Measurements from ENCODE around the gene RPS15. TPM values are rescaled to one million over a fixed set of nuclear protein-coding genes. Genes with fewer than 3 reads are reported as not detected.

RPS15 gene
- total RNA-seq, 8 experiments from 2014 or later: 1,397 to 2,339 (median 1,906) TPM

DNA sequence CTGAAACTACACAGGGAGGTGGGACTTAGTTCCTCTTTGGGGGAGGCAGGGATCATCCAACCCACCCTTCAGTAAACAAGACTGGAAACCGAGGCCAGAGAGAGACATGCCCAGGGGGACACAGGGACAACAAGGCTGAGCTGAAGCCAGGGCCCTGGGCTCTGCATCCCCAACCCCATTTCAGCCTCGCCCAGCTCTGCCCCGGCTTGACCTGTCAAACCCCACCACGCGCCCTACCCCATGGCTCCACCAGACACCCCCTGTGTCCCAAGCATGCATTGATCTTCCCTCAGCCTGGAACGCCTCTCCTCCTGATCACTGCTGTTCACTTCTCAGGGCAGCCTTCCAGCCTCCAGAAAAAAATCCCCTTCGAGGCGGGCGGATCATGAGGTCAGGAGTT, 9.7 kb downstream of the RPS15 start:
- Histone ChIP-seq H3K4me3 (no peak overlapping the region), H3K27ac (no peak overlapping the region)
- no peak for ATAC-seq (replicated peaks in 6 of 8)

DNA sequence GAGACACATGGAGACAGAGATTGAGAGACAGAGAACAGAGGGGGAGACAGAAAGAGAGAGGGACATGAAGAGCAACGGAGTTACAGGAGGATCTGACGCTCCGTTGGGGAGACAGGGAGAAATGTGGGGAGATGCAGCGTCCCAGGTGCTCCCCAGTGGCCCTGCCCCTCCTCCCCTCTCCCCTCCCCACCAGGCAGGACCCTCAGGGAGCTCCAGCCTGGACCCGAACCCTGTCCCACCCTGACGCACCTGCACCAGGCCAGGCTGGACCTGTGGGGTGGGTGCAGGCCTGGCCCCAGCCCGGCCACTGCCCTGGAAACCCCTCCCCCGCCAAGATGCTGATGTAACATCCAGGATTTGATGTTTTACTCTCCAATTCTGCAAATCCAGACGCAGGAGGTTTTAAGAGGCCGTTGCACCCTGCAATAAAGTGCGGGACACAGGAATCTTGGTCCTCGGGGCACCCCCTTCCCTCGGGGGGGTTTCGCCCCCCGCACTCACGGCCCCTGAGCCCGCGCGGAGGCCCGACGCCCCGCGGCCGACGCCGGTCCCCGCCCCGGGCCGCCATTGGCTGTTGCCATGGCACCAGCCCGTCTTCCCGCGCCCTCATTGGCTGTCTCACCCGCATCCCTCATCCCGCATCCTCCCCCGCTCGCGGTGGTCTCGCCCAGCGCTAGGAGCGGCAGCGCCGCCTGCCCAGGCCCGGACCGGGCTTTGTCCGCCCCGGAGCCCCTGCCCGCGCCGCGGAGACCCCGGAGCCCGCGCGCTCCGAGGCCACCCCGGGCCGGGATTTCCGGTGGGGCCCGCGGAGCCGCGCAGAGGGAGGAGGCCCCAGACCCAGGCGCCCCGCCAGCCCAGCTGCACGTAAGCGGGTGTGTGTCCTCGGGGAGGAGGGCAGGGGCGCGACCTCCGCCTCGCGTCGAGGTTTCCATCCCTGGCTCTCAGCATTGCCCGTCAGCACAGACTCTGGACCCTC, 11.6 kb downstream of the RPS15 start, which contains the start of gene APC2:
TSS of gene APC2 (plus strand) at position 655 of the 976 bp plus-strand sequence. CDS start 2,881 bp downstream, outside the sequence.
- in situ Hi-C loops (cut with MboI; ENCODE audit: low pct_unique_long_range_greater_than_20kb in 2 of 9, low sequenced_read_pairs in 9 of 9, unreplicated experiment in 9 of 9): no loop called here
- Histone ChIP-seq H3K4me1 (replicated peaks in 1 of 2) (peaks cover 36 to 46% of the 10 kb centered on the region in 2 donors), H3K4me3 (peak within 1 kb of the TSS; percentile 48 to 80 (median 65)), H3K27ac (peak within 1 kb of the TSS; percentile 92 to 98)
- ATAC-seq (replicated peaks in 6 of 8): peak; percentile 12 to 62 (median 52)
- WGBS, 10 experiments: 0 to 20% (median 3%) methylated on average over 1 to 8 of the region's 74 CpGs; no CpG with 5 or more reads in 4 of the 10 experiments

More for the DNA sequence above, 9.7 kb downstream of the RPS15 start:
- 60 to 100% (median 87%) methylated on average over 1 to 4 of the region's 9 CpGs; no CpG with 5 or more reads in 5 of the 10 experiments for WGBS, 10 experiments
- in situ Hi-C loops (cut with MboI; ENCODE audit: low pct_unique_long_range_greater_than_20kb in 2 of 9, low sequenced_read_pairs in 9 of 9, unreplicated experiment in 9 of 9): no loop called here
- peaks cover 25 to 35% of the 10 kb centered on the region in 2 donors for H3K4me1 ChIP-seq (replicated peaks in 1 of 2)

DNA sequence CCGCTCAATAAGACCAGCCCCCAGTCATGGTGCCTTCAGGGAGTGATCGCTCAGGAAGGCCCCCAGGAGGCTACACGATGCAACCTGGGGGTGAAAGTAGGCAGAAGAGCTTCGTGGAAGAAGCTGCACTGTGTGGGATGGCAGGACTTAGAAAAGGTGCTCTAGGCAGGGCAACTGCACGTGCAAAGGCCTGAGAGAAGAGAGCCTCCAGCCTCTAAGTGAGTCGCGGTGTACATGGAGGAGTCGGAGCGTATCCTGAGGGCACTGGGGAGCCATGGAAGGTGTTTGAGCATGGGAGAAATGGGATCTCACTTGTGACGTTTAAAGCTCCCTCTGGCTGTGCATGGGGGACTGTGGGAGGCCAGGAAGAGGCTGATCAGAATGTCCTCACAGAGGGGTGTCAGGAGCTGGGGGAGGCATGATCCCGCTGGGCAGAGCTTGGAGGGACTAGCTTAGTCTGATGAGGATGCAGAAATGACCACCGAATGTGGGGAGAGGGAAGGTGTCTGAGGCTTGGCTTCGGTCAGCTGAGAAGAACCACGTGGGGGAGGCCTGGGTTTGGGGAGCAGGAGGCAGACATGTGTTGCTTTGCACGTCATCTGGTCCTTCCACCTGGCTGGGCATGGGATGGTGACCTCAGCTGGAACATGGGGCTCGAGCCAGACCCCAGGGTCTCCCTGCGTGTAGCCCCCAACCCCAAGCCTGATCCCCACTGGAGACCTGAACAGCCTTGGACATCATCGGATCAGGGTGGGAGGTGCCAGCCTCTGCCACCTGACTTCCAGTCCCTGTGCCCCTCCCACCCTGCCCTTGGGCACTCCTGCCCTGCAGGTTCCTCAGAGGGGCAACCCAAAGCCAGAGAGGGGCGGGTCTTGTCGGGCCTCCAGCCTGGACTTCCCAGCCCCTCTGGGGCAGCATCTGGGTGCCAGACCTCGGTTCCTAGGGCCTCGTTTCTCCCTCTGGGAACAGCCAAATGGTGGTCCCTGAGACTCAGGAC, 12.8 kb downstream of the RPS15 start:
- in situ Hi-C loops (cut with MboI; ENCODE audit: low pct_unique_long_range_greater_than_20kb in 2 of 9, low sequenced_read_pairs in 9 of 9, unreplicated experiment in 9 of 9): no loop called here
- Histone ChIP-seq H3K4me3 (peak overlapping the region; percentile 48 to 80 (median 65)), H3K4me1 (replicated peaks in 1 of 2) (peaks cover 36 to 46% of the 10 kb centered on the region in 2 donors), H3K27ac (peak overlapping the region; percentile 92 to 98)
- no peak for ATAC-seq (replicated peaks in 6 of 8)
- 0 to 77% (median 60%) methylated on average over 1 to 11 of the region's 22 CpGs; no CpG with 5 or more reads in 4 of the 10 experiments for WGBS, 10 experiments

DNA sequence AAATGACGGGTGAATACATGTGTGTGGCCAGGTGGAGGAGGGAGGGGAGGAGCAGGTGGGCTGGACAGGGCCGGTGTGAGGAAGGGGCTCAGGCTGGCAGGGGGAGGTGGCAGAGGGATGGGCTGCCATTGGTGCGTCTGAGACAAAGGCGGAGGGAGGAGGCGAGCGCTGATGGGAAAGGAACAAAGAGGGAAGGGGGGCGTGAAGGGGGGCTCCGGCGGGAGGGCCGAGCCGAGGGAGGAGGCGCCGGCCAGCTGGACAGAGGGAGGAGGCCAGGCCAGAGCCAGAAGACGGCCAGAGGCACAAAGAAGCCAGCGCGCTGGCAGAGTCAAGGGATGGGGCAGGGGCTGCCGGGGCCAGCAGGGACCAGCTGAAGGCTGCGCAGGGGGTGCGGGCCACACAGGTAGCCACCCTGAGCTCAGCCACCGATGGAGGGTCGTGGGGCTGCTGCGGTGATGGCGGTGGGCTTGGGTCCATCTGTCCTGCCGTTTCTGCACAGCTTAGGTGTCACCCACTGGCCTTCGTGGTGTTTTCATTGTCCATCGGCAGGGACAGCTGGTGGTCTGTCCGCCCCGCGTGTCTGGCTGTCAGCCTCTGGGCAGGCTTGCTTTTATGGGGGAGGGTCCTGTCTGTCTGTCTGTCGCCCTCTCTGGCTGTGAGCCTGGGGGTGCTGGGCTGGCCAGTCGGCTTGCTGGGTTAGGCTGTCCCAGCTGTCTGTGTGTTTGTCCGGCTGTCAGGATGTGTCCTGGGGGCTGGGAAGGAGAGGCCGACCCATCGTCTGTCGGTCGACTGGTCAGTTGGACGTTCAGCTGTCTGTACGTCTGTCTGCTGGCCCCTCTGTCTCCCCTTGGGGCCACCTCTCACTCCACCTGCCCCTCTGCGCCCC, 14.0 kb downstream of the RPS15 start:
- peak in 5 of 8 experiments; percentile 31 to 58 (median 40) for ATAC-seq (replicated peaks in 6 of 8)
- WGBS, 10 experiments: 29 to 40% methylated on average over 1 to 2 of the region's 39 CpGs; no CpG with 5 or more reads in 8 of the 10 experiments
- peaks cover 34 to 41% of the 10 kb centered on the region in 2 donors for H3K4me1 ChIP-seq (replicated peaks in 1 of 2)
- peak overlapping the region; percentile 48 to 80 (median 65) for H3K4me3 ChIP-seq
- H3K27ac ChIP-seq: peak overlapping the region; percentile 92 to 98
- in situ Hi-C loops (cut with MboI; ENCODE audit: low pct_unique_long_range_greater_than_20kb in 2 of 9, low sequenced_read_pairs in 9 of 9, unreplicated experiment in 9 of 9): no loop called here

DNA sequence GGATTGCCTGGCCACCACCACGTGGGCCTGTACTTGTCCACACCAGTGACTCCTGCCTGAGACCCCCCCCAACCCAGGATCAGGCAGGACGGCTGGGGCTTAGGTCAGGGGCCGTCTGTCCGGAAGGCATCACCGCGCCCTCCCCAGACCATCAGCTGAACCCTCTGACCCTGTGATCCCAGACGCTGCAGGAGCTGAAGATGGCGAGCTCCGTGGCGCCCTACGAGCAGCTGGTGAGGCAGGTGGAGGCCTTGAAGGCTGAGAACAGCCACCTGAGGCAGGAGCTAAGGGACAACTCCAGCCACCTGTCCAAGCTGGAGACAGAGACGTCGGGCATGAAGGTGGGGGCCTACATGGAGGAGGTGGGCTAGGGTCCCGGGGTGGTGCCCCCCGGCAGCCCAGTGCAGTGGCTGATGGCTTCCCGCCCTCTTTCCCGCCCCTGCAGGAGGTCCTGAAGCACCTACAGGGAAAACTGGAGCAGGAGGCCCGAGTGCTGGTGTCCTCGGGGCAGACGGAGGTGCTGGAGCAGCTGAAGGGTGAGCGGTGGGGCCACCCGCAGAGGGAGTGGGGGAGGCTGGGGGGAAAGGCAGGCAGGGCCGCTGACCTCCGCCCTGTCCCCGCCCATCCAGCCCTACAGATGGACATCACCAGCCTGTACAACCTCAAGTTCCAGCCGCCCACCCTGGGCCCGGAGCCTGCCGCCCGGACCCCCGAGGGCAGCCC, 14.8 kb downstream of the RPS15 start:
- no peak for ATAC-seq (replicated peaks in 6 of 8)
- 0 to 60% (median 20%) methylated on average over 1 to 4 of the region's 30 CpGs; no CpG with 5 or more reads in 6 of the 10 experiments for WGBS, 10 experiments
- H3K4me1 ChIP-seq (replicated peaks in 1 of 2): peaks cover 29 to 41% of the 10 kb centered on the region in 2 donors
- H3K27ac ChIP-seq: peak overlapping the region; percentile 92 to 98
- in situ Hi-C loops (cut with MboI; ENCODE audit: low pct_unique_long_range_greater_than_20kb in 2 of 9, low sequenced_read_pairs in 9 of 9, unreplicated experiment in 9 of 9): no loop called here
- peak overlapping the region; percentile 48 to 80 (median 65) for H3K4me3 ChIP-seq

DNA sequence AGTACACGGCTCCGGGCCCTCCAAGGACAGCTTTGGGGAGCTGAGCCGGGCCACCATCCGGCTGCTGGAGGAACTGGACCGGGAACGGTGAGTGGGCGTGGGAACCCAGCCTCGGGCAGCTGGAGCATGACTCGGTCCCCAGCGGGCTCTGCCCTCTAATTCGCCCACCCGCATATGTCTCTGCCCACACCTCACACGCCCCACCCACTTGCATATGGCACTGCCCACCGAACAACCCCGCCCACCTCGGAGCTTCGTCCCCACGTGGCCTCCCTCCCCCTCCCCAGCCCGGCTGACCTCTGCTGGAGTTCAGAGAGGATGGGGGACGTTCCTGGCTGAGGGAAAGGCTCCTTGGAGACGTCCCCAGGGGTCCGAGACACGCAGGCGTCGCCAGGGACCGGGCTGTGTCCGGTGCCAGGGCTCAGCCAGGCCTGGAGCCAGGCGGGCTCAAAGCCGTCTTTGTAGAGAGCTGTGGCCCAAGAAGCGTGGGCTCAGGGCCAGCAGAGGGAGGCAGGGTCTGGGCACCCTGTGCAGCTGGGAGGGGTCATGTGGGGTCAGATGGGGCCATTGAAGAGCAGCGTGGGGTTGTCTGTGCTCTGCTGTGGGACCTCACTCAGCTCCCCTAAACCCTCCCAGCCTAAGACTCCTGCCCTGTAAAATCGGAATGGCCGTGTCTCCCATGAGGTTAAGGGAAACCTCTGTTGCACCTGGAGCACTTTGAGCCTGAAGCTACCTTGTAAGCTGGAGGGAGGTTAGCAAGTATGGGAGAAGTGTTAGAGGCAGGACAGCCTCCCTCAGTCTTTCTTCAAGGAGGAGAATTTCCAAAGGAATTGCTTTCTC, 15.5 kb downstream of the RPS15 start:
- peak overlapping the region in 3 of 5 donors; percentile 61 to 80 (median 65) for H3K4me3 ChIP-seq
- in situ Hi-C loops (cut with MboI; ENCODE audit: low pct_unique_long_range_greater_than_20kb in 2 of 9, low sequenced_read_pairs in 9 of 9, unreplicated experiment in 9 of 9): no loop called here
- H3K4me1 ChIP-seq (replicated peaks in 1 of 2): peaks cover 28 to 40% of the 10 kb centered on the region in 2 donors

DNA sequence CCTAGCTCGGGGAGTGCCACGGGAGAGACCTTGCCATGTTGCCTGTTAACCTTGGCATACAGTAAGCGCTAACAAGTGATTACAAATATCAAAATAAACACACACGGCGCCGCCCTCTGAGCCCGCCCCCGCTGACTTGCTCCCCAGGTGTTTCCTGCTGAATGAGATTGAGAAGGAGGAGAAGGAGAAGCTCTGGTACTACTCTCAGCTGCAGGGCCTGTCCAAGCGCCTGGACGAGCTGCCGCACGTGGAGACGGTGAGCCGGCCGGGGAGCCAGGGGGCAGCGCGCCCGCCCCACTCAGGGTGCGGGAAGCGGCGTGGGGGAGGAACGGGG, 16.8 kb downstream of the RPS15 start:
- no peak for ATAC-seq (replicated peaks in 6 of 8)
- H3K4me1 ChIP-seq (replicated peaks in 1 of 2): peaks cover 22 to 35% of the 10 kb centered on the region in 2 donors
- 73 to 100% (median 80%) methylated on average over 1 to 7 of the region's 22 CpGs; no CpG with 5 or more reads in 7 of the 10 experiments for WGBS, 10 experiments
- in situ Hi-C loops (cut with MboI; ENCODE audit: low pct_unique_long_range_greater_than_20kb in 2 of 9, low sequenced_read_pairs in 9 of 9, unreplicated experiment in 9 of 9): no loop called here
- H3K4me3 ChIP-seq: no peak overlapping the region
- no peak overlapping the region for H3K27ac ChIP-seq

More for the DNA sequence above, 15.5 kb downstream of the RPS15 start:
- WGBS, 10 experiments: 0 to 80% (median 31%) methylated on average over 1 to 3 of the region's 33 CpGs; no CpG with 5 or more reads in 6 of the 10 experiments
- peak; percentile 4 to 42 (median 26) for ATAC-seq (replicated peaks in 6 of 8)
- peak overlapping the region; percentile 92 to 98 for H3K27ac ChIP-seq

DNA sequence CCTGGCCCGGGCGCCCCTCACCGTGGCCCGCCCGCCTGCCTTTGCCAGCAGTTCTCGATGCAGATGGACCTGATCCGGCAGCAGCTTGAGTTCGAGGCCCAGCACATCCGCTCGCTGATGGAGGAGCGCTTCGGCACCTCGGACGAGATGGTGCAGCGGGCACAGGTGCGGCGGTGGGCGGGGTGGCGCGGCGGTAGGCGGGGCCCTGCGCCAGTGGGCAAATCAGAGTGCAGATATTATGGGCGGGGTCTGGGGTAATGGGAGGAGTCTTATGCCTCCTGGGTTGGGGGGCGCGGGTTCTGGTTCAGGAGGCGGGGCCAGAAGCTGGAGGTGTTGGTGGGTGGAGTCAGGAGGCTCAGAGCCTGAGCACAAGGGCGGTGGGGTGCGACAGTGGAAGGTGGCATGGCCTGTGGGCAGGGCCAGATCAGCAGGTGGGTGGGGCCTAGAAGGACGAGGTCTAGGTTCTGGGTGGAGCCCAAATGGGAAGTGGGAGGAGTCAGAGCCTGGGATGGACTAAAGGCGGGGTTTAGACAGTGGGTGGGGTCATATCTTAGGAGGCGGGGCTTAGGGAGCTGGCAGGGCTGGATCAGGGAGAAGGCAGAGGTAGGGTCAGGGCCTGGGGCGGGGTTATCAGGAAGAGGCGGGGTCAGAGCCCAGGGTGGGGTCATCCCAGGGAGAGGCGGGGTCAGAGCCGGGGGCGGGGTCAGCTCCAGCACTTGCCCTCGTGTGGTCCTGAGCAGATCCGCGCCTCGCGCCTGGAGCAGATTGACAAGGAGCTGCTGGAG, 17.3 kb downstream of the RPS15 start:
- WGBS, 10 experiments: 40 to 100% methylated on average over 1 of the region's 42 CpGs; no CpG with 5 or more reads in 8 of the 10 experiments
- ATAC-seq (replicated peaks in 6 of 8): peak; percentile 4 to 75 (median 44)
- in situ Hi-C loops (cut with MboI; ENCODE audit: low pct_unique_long_range_greater_than_20kb in 2 of 9, low sequenced_read_pairs in 9 of 9, unreplicated experiment in 9 of 9): no loop called here
- Histone ChIP-seq H3K4me3 (no peak overlapping the region), H3K4me1 (replicated peaks in 1 of 2) (peaks cover 22 to 33% of the 10 kb centered on the region in 2 donors), H3K27ac (no peak overlapping the region)

DNA sequence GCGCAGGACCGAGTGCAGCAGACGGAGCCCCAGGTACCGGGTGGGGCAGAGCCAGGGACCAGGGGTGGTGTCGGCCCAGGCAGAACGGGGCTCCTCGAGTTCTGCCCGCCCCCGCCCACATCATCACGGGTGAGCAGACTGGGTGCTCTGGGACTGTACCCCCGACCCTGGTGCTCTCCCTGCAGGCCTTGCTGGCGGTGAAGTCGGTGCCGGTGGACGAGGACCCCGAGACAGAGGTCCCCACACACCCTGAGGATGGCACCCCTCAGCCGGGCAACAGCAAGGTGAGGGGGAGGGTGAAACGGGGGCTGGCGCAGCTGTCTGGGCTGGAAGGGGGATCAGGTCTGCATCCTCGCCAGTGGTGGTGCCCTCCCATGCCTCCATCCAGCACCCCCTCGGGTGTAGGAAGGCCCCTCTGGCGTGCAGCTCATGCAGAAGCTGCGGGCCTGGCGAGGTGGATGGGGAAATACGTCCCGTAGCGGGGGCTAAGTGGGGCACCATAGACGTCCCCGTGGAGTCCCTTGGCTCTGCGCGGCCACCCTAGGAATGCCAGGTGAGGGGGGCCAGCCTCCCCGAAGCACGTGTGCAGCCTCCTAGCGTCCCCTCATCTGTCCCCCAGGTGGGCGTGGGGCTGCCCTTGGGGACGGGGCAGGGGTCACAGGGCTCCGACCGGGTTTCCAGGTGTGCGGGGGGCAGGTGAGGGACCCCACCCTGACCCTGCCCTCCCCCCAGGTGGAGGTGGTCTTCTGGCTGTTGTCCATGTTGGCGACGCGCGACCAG, 18.1 kb downstream of the RPS15 start:
- 30% methylated on average over 2 of the region's 43 CpGs; no CpG with 5 or more reads in 9 of the 10 experiments for WGBS, 10 experiments
- H3K4me1 ChIP-seq (replicated peaks in 1 of 2): peaks cover 18 to 26% of the 10 kb centered on the region in 2 donors
- in situ Hi-C loops (cut with MboI; ENCODE audit: low pct_unique_long_range_greater_than_20kb in 2 of 9, low sequenced_read_pairs in 9 of 9, unreplicated experiment in 9 of 9): no loop called here

More for the DNA sequence above, 18.1 kb downstream of the RPS15 start:
- no peak for ATAC-seq (replicated peaks in 6 of 8)
- no peak overlapping the region for H3K4me3 ChIP-seq
- H3K27ac ChIP-seq: no peak overlapping the region

Data from motor neuron (in vitro differentiated cells).